GM18951 (cell line): Measurements from ENCODE around the gene DMWD.

Source experiments
- POLR2A ChIP-seq: IDR thresholded peaks from 4 replicates; pipeline ENCODE4 v1.6.1; 2011; ENCODE audit warnings: mild to moderate bottlenecking; ENCODE audit not compliant: insufficient read length, insufficient read depth; ENCODE audit errors: extremely low read depth
- in situ Hi-C: fragments of 300-500 bp; cut with MboI; formaldehyde crosslinking; loops from one replicate; pipeline ENCODE4 v1.12.0; 2022; ENCODE audit warnings: low sequenced_read_pairs, mixed read lengths, inconsistent platforms; ENCODE audit not compliant: unreplicated experiment

Gene DMWD

DNA sequence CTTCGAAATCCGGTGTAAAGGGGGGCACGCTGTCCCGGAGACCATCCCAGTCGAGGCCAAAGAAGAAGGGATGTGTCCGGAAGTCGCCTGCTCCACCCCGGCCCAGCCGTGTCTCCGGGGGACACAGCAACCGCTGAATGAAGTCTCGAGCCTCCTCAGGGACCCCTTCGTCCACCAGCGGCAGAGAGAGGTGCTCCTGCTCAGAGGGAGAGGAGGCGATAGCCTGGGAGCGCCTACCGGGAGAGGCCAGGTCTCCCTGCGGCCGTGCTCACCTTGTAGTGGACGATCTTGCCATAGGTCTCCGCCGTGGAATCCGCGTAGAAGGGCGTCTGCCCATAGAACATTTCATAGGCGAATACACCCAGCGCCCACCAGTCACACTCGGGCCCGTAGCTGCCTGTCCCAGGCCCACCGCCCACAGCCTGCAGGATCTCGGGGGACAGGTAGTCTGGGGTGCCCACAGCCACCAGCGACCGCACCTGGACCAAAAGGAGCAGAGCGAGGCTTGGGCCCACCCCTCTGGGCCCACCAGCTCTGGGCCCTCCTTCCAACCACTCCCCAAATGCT, 15.2 kb downstream of the DMWD start:
- in situ Hi-C loops, result no loop called here
- no peak for TF ChIP-seq POLR2A

DNA sequence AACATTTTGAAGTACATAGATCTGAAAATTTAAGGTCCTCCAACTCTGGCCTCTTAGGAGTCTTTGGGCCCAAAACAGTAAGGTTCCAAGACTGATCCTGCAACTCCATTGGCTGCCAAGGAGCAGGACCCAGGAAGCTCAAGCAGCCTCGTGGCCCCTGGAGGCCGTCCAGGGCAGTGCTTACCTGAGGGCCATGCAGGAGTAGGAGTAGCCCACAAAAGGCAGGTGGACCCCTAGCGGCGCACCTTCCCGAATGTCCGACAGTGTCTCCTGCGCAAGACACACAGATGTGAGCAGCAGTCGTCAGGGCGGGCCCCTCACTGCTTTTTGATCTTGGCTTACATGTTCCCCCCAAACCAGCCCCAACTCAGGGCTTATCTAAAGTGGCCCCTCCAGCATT, 17.9 kb downstream of the DMWD start:
- in situ Hi-C loops, result no loop called here
- no peak for TF ChIP-seq POLR2A

DNA sequence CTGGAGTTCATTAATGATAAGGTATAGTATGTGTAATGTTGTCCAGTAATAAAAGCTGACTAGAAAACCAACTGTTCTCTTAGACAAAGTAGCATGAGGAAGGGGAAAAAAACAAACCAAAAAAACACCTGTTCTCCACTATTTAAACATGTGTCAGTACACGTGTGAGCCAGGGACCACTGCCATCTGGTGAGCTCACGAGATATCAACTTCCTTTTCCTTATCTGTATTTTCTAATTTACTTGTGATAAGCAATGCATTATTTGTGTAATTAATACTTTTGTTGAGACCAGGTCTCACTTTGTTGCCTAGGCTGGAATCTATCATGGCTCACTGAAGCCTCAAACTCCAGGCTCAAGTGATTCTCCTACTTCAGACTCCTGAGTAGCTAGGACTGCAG, 19.3 kb downstream of the DMWD start:
- TF ChIP-seq POLR2A, result no peak
- in situ Hi-C loops, result no loop called here

DNA sequence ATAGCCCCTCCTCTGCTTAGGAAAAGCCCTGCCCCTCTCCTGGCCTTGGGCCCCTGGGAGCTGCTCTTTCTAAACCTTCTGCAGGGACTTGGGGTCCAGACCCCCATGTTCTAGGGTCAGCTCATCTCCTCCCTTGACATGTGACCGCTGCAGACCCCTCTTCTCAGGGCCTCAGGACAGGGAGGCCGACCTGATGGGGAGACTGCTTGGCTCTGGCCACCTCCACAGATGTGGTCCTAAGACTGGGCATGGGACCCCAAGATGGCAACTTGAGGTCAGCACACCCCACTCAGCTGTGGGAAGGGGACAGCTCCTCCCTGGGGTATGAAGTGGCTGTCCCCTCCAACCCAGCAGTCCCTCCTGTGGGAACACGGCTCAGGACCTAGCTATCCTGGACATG, 19.7 kb downstream of the DMWD start:
- in situ Hi-C loops, result no loop called here
- TF ChIP-seq POLR2A, result no peak

DNA sequence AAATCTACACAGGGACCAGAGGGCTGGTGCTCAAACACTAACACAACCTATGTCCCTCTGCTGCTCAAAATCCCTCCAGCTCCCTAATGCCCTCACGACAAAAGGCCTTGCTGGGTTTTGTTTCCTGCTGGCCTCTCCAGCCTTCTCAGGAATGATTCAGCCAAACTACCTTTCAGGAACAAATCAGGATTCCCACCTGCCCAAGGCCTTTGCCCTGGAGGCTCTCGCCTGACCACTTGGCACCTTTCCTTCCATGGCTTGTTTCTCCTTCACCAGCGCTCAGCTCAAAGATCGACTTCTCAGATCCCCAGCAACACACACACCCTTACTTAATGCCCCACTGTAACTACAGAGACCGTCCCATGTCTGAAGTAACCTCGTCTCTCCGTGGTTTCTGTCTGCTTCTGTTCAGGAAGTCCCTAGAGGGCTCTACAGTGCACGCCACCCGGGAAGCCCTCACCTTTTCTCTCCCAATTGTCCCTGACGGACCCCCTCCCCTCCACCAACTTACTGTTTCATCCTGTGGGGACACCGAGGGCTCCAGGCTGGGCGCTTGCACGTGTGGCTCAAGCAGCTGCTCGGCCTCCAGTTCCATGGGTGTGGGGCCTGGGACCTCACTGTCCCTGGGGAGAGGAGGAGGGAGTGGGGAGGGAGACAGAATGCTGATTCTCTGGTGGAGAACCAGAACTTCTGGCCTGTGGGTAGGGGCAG, 20.4 kb downstream of the DMWD start:
- in situ Hi-C loops, result no loop called here
- no peak for TF ChIP-seq POLR2A

DNA sequence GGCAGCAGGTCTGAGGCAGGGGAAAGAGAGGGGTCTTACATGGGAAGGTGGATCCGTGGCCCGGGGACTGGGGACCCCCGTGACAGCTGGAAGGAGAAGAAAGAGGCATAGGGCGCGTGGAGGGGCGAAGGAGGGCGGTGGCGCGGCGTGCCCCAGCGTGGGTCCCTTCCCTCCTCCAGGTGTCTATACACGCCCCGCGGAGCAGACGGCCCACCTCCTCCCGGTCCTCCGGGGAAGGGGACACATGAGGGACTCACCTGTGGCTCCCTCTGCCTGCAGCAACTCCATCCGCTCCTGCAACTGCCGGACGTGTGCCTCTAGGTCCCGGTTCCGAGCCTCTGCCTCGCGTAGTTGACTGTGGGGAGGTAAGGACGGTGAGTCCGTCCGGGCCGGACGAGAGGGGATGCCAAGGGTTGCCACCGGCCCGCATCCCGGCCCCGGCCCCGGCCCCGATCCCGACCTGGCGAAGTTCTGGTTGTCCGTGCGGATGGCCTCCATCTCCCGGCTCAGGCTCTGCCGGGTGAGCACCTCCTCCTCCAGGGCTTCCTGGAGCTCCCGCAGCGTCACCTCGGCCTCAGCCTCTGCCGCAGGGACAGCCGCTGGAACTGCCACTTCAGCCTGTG, 21.2 kb downstream of the DMWD start:
- TF ChIP-seq POLR2A, result peak; percentile 15
- in situ Hi-C loops, result no loop called here

DNA sequence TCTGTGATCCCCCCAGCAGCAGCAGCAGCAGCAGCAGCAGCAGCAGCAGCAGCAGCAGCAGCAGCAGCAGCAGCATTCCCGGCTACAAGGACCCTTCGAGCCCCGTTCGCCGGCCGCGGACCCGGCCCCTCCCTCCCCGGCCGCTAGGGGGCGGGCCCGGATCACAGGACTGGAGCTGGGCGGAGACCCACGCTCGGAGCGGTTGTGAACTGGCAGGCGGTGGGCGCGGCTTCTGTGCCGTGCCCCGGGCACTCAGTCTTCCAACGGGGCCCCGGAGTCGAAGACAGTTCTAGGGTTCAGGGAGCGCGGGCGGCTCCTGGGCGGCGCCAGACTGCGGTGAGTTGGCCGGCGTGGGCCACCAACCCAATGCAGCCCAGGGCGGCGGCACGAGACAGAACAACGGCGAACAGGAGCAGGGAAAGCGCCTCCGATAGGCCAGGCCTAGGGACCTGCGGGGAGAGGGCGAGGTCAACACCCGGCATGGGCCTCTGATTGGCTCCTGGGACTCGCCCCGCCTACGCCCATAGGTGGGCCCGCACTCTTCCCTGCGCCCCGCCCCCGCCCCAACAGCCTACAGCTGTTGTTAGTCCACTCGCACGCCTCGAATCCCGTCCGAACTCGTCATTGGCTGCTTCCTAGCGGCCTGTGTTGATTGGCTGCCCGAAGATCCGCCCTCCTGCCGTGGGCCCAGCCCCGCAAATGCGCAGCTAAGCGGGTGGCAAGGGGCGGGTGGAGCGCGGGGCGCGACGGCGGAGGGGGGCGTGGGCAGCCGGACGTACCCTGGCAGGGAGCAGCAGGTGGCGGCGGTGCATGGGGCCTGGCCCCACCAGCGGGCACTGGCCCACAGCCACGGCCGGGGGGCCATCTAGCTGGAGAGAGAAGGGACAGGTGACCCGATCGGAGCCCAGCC, 22.2 kb downstream of the DMWD start:
- peak; percentile 56 for TF ChIP-seq POLR2A
- in situ Hi-C loops, result no loop called here

DNA sequence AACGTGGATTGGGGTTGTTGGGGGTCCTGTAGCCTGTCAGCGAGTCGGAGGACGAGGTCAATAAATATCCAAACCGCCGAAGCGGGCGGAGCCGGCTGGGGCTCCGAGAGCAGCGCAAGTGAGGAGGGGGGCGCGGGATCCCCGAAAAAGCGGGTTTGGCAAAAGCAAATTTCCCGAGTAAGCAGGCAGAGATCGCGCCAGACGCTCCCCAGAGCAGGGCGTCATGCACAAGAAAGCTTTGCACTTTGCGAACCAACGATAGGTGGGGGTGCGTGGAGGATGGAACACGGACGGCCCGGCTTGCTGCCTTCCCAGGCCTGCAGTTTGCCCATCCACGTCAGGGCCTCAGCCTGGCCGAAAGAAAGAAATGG, 22.8 kb downstream of the DMWD start:
- TF ChIP-seq POLR2A, result no peak
- in situ Hi-C loops, result no loop called here

DNA sequence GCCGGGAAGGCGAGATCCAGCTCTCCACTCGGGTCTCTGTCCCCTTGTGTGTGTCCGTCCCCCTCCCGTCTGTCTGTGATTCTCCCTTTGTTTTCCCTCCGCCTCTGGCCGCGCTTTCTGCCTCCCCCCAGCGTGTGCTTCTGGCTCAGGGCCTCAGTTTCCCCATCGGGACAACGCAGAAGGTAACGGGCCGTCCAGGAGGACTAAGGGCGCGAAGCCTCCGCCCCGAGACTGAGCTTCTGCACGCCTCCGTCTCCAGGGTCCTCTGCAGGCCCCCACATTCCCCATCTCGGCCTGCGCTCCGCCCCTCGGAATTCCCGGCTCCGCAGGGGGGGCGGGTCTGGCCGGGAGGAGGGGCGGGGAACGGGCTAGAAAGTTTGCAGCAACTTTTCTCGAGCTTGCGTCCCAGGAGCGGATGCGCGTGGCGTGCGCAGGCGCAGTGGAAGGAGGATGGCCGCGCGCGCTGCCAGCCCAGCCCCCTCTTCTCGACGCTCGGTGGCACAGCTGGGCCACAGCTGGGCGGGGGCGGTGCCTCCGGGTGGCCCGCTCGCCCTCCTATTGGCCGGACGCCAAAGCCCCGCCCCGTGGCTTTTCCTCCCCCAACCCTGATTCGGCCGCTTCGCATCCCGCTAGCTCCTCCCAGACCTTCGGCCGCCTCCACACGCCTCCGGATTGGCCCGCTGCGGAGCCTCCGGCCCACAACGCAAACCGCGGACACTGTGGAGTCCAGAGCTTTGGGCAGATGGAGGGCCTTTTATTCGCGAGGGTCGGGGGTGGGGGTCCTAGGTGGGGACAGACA, 23.5 kb downstream of the DMWD start, which contains the start of gene SIX5:
Gene SIX5, minus strand, starts transcription at position 269 of the 799 bp plus-strand sequence. CDS start 408 bp downstream, outside the sequence.
- in situ Hi-C loops, result no loop called here
- peak; percentile 54 for TF ChIP-seq POLR2A

DNA sequence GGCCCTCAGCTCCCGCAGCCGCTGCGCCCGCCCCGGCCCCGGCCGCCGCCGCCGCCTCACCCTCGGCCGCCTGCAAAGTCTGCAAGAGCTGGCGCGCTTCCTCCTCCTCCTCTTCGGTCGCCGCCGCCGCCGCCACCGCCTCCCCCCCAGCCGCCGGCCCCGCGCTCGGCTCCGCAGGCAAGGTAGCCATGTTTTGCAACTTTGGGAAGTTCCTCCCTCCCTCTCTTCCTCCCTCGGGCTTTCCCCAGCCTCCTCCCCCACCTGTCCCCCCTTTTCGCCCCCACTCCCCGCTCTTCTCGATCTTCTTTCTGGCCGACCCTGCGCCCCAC, 24.0 kb downstream of the DMWD start:
- TF ChIP-seq POLR2A, result no peak
- in situ Hi-C loops, result no loop called here

DNA sequence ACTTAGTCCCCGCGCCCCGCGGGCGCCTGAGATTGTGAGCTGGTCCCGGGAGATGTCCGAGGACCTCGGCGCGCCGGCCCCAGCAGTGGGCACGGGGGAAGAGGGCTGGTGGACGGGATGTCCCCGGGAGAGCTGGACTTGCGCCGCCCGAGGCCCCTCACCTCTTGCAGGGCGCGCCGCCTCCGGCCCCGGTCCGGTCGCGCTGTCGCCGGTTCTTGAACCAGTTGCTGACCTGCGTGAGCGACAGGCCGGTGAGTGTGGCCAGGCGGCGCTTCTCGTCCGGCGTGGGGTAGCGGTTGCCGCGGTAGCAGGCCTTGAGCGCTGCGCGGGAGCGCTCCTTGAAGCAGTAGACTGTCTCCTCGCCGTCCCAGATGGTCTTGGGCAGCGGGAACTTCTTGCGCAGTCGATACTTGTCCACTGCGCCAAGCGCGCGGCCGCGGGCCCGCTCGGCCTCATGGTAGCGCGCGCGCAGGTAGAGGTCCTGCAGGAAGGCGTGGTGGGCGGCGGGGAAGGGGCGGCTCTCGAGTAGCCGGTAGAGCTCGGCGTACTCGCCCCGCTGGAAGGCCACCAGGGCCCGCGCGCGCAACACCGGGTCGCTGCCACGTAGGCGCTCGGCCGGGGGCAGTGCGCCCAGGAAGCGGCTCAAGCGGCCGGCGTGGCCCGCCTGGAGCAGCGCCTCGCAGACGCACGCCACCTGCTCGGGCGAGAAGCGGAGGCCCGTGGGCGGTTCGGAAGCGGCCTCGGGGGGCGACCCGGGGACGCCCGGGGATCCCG, 24.6 kb downstream of the DMWD start:
- TF ChIP-seq POLR2A, result peak; percentile 58
- in situ Hi-C loops, result no loop called here

DNA sequence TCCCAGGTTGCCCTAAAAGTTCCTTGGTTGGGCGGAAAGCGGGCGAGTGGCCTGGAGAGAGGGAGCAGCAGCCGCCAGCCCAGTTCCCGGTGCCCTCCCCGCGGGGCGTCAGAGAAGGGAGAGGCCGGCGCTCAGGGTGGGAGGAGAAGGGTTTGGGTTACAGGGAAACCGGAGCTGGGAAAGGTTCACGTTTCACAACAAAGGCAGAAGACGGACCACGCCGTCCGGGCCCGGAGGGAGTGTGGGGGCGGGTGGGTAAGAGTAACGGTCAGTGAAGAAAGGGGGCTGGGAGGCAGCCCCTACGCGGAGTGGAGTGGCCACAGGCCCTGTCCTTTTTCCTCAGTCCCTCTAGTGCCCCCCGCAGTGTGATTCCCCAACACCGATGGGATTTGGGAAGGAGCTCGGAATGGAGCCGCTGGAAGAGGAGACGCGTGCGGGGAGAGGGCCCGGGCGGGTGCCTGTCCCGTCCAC, 25.2 kb downstream of the DMWD start:
- TF ChIP-seq POLR2A, result no peak
- in situ Hi-C loops, result no loop called here
